HCT116 (cell line): Measurements from ENCODE around the gene CDK14.

ENCODE experiments used
- EZH2phosphoT487 ChIP-seq: fragments of 200-600 bp; IDR thresholded peaks from 2 replicates; pipeline ENCODE4 v1.6.1; 2018; ENCODE audit warnings: antibody characterized with exemption, borderline replicate concordance
- JUND ChIP-seq: IDR thresholded peaks from 2 replicates; pipeline ENCODE4 v1.6.1; 2012
- MAX ChIP-seq: IDR thresholded peaks from 2 replicates; pipeline ENCODE4 v1.6.1; 2012
- POLR2A ChIP-seq: IDR thresholded peaks from 2 replicates; pipeline ENCODE4 v1.7.0; 2011; ENCODE audit warnings: borderline replicate concordance; ENCODE audit not compliant: insufficient read depth, insufficient read length; ENCODE audit errors: extremely low read depth
- RAD21 ChIP-seq: IDR thresholded peaks from 2 replicates; pipeline ENCODE4 v1.6.1; 2012; ENCODE audit warnings: low read depth, mild to moderate bottlenecking
- SIN3A ChIP-seq: IDR thresholded peaks from 2 replicates; pipeline ENCODE4 v1.6.1; 2012; ENCODE audit warnings: low read depth
- SP1 ChIP-seq: IDR thresholded peaks from 2 replicates; pipeline ENCODE4 v1.6.1; 2012; ENCODE audit warnings: low read depth
- YY1 ChIP-seq: IDR thresholded peaks from 2 replicates; pipeline ENCODE4 v1.6.1; 2011; ENCODE audit warnings: low read length, low read depth, moderate library complexity, mild to moderate bottlenecking; ENCODE audit not compliant: insufficient replicate concordance; ENCODE audit errors: extremely low read depth
- ZFX ChIP-seq: fragments of 450-650 bp; IDR thresholded peaks from 2 replicates; pipeline ENCODE4 v1.6.1; 2017
- TF ChIP-seq, protein P1 (sequence below), 3 experiments: fragments of 200-600 bp in 1 of 3; sonication (generic) in 1 of 3; IDR thresholded peaks in 2 of 3; conservative IDR thresholded peaks in 1 of 3; 2 replicates each; pipeline ENCODE4 v1.5.1; 2012 to 2017; ENCODE audit warnings: low read depth in 2 of 3, low read length in 2 of 3, antibody characterized with exemption in 1 of 3, borderline replicate concordance in 1 of 3, control low read depth in 1 of 3, mild to moderate bottlenecking in 1 of 3, mixed read lengths in 1 of 3, mixed run types in 1 of 3, moderate library complexity in 1 of 3; ENCODE audit not compliant: insufficient read depth in 1 of 3
- TF ChIP-seq, protein P2 (sequence below): IDR thresholded peaks from 2 replicates; pipeline ENCODE4 v1.6.1; 2012; ENCODE audit warnings: low read depth

DNA sequence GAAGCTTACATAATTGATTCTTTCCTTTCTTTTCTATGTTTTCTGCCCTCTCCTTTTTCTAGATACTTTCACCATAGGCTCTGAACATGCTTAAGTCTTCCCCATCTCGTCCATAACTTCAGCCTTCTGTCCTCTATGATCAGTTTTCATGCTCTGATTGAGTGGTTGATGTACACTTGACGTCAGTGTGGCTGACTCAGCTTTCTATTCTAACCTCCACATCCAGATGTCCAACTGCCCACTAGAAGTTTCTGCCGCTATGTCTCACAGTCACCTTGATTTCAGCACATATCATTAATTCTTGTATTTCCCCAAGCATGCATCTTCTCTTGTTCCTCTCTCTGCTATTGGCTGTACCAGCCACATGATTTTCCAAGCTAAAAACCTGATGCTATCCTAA, 15.0 kb downstream of the CDK14 start:
- TF ChIP-seq SIN3A, result no peak
- TF ChIP-seq, protein P1, sequence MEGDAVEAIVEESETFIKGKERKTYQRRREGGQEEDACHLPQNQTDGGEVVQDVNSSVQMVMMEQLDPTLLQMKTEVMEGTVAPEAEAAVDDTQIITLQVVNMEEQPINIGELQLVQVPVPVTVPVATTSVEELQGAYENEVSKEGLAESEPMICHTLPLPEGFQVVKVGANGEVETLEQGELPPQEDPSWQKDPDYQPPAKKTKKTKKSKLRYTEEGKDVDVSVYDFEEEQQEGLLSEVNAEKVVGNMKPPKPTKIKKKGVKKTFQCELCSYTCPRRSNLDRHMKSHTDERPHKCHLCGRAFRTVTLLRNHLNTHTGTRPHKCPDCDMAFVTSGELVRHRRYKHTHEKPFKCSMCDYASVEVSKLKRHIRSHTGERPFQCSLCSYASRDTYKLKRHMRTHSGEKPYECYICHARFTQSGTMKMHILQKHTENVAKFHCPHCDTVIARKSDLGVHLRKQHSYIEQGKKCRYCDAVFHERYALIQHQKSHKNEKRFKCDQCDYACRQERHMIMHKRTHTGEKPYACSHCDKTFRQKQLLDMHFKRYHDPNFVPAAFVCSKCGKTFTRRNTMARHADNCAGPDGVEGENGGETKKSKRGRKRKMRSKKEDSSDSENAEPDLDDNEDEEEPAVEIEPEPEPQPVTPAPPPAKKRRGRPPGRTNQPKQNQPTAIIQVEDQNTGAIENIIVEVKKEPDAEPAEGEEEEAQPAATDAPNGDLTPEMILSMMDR (IDR thresholded peaks at IDR 0.05 in 2 of 3, conservative IDR thresholded peaks at IDR 0.05 in 1 of 3; ENCODE audit: borderline replicate concordance in 1 of 3, insufficient read depth in 1 of 3, low read depth in 2 of 3, low read length in 2 of 3), result no peak
- no peak for TF ChIP-seq MAX
- TF ChIP-seq POLR2A, result no peak
- no peak for TF ChIP-seq RAD21
- TF ChIP-seq SP1, result no peak
- TF ChIP-seq, protein P2, sequence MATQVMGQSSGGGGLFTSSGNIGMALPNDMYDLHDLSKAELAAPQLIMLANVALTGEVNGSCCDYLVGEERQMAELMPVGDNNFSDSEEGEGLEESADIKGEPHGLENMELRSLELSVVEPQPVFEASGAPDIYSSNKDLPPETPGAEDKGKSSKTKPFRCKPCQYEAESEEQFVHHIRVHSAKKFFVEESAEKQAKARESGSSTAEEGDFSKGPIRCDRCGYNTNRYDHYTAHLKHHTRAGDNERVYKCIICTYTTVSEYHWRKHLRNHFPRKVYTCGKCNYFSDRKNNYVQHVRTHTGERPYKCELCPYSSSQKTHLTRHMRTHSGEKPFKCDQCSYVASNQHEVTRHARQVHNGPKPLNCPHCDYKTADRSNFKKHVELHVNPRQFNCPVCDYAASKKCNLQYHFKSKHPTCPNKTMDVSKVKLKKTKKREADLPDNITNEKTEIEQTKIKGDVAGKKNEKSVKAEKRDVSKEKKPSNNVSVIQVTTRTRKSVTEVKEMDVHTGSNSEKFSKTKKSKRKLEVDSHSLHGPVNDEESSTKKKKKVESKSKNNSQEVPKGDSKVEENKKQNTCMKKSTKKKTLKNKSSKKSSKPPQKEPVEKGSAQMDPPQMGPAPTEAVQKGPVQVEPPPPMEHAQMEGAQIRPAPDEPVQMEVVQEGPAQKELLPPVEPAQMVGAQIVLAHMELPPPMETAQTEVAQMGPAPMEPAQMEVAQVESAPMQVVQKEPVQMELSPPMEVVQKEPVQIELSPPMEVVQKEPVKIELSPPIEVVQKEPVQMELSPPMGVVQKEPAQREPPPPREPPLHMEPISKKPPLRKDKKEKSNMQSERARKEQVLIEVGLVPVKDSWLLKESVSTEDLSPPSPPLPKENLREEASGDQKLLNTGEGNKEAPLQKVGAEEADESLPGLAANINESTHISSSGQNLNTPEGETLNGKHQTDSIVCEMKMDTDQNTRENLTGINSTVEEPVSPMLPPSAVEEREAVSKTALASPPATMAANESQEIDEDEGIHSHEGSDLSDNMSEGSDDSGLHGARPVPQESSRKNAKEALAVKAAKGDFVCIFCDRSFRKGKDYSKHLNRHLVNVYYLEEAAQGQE, result no peak
- TF ChIP-seq YY1, result no peak
- no peak for TF ChIP-seq EZH2phosphoT487
- TF ChIP-seq JUND, result no peak
- TF ChIP-seq ZFX, result no peak
